Esophagus muscularis mucosa (tissue), 4 donors: ENCODE measurements around the gene CSRNP3. TPM values are rescaled to one million over a fixed set of nuclear protein-coding genes. Genes with fewer than 3 reads are reported as not detected.
"Not testable (repeated sequence)": the region's sequence is repeated elsewhere in the genome, so short reads cannot be mapped to it uniquely, and the experiment has no call there.

ENCODE experiments used
- DNase-seq: peaks from one replicate; pipeline ENCODE4 v3.0.0-alpha.2; 2017; ENCODE audit errors: extremely low spot score
- H3K27ac ChIP-seq, 4 donors: fragments of 200-600 bp; sonication (generic); replicated peaks in 1 of 4; 1 replicate in 3 of 4; 2 replicates in 1 of 4; pipeline ENCODE4 v1.5.1; 2016 to 2019; ENCODE audit warnings: mild to moderate bottlenecking in 1 of 4
- H3K27me3 ChIP-seq, 4 donors: fragments of 200-600 bp; sonication (generic); one replicate each; pipeline versions ENCODE4 v1.5.1 to v1.6.0; 2016 to 2019
- H3K36me3 ChIP-seq, 4 donors: fragments of 200-600 bp; sonication (generic); one replicate each; pipeline ENCODE4 v1.5.1; 2016 to 2019
- H3K4me1 ChIP-seq, 4 donors: fragments of 200-600 bp; sonication (generic); one replicate each; pipeline ENCODE4 v1.5.1; 2016 to 2019
- H3K4me3 ChIP-seq, 4 donors: fragments of 200-600 bp; sonication (generic); 1 replicate in 2 of 4; 2 replicates in 2 of 4; pipeline ENCODE4 v1.5.1; 2016 to 2019; ENCODE audit warnings: mild to moderate bottlenecking in 4 of 4, moderate library complexity in 1 of 4
- H3K9me3 ChIP-seq, 4 donors: fragments of 200-600 bp; sonication (generic); 1 replicate in 3 of 4; 2 replicates in 1 of 4; pipeline ENCODE4 v1.5.1; 2016 to 2019
- EP300 ChIP-seq: sonication (generic); formaldehyde crosslinking; IDR thresholded peaks from one replicate; pipeline ENCODE4 v1.6.1; 2017; ENCODE audit warnings: antibody characterized with exemption
- POLR2A ChIP-seq: fragments of 450-650 bp; IDR thresholded peaks from one replicate; pipeline ENCODE4 v1.6.1; 2017; ENCODE audit warnings: antibody characterized with exemption, moderate library complexity, mild to moderate bottlenecking, low read depth
- POLR2AphosphoS5 ChIP-seq, 2 donors: sonication (generic); formaldehyde crosslinking; IDR thresholded peaks; one replicate each; pipeline ENCODE4 v1.6.1; 2017; ENCODE audit warnings: antibody characterized with exemption in 2 of 2
- WGBS: methylation state at CpG from one replicate; pipeline ENCODE4 v1.1.5; 2018; 5-methylcytosine and 5-hydroxymethylcytosine counted together
- intact Hi-C: fragments of 100-400 bp; cut with DNase I; formaldehyde crosslinking; loops from one replicate; pipeline ENCODE4 v1.15.1; 2023
- total RNA-seq, 4 donors: library from RNA; depleted of rRNA; stranded (reverse); fragments of >200 nt; gene quantifications; one replicate each; pipeline versions ENCODE4 v1.1.0 to v1.2.1, GENCODE V29; 2016
- TF ChIP-seq, protein P1 (sequence below), 3 experiments: fragments of 200-600 bp in 2 of 3; fragments of 450-650 bp in 1 of 3; sonication (generic) in 2 of 3; IDR thresholded peaks; one replicate each; pipeline ENCODE4 v1.5.1; 2017 to 2019; ENCODE audit warnings: antibody characterized with exemption in 3 of 3, mild to moderate bottlenecking in 2 of 3, moderate library complexity in 1 of 3

Gene CSRNP3
- total RNA-seq, 4 donors from 2014 or later: 1.8 to 4.4 (median 2.4) TPM

DNA sequence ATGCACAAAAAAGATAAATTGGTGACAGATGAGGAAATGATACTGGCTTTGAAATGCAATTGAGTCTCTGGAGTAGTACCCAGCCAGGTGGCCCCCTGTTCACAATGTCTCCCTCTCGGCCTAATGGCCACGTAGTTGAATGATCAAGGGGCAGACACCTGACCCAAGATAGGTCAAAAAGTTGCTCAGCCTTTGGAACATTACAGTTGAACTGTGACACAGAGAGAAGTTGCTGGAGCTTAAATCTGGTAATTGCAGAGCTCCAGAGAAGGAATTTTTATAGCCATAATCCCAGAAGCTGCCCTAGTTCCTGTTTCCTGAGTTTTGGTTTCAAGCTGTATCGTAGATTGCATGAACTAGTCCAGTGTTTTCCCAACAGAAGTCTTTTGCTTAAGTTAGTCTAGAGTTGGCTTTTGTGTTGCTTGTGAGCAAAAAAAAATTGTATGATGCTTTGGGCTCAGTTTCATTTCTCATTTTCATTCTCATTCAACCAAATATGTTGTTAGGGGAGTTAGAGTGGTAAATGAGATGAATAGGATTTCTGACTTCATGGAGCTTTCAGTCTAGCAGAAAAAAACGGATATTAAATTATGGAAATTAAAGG is 117.9 kb downstream of the CSRNP3 start:
- DNase-seq: no peak
- 87% methylated on average over 4 of the region's 4 CpGs for WGBS
- Histone ChIP-seq H3K4me3 (no peak overlapping the region), H3K27ac (no peak overlapping the region), H3K36me3 (no peaks in the 10 kb centered on the region), H3K27me3 (no peaks in the 10 kb centered on the region), H3K4me1 (peaks cover 0 to 15% (median 9%) of the 10 kb centered on the region in 4 donors), H3K9me3 (no peaks in the 10 kb centered on the region)
- intact Hi-C loops: no loop called here
- TF ChIP-seq POLR2AphosphoS5 (IDR thresholded peaks at IDR 0.05) (no peak), POLR2A (no peak), EP300 (no peak)
- TF ChIP-seq, protein P1, sequence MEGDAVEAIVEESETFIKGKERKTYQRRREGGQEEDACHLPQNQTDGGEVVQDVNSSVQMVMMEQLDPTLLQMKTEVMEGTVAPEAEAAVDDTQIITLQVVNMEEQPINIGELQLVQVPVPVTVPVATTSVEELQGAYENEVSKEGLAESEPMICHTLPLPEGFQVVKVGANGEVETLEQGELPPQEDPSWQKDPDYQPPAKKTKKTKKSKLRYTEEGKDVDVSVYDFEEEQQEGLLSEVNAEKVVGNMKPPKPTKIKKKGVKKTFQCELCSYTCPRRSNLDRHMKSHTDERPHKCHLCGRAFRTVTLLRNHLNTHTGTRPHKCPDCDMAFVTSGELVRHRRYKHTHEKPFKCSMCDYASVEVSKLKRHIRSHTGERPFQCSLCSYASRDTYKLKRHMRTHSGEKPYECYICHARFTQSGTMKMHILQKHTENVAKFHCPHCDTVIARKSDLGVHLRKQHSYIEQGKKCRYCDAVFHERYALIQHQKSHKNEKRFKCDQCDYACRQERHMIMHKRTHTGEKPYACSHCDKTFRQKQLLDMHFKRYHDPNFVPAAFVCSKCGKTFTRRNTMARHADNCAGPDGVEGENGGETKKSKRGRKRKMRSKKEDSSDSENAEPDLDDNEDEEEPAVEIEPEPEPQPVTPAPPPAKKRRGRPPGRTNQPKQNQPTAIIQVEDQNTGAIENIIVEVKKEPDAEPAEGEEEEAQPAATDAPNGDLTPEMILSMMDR (IDR thresholded peaks at IDR 0.05): no peak

GRCh38 chr2:165590999-165591398 is 121.5 kb downstream of the CSRNP3 start:
- H3K36me3 ChIP-seq, DNase-seq, H3K4me1 ChIP-seq, intact Hi-C loops, H3K9me3 ChIP-seq, H3K4me3 ChIP-seq, H3K27ac ChIP-seq, H3K27me3 ChIP-seq: not testable (repeated sequence)

DNA sequence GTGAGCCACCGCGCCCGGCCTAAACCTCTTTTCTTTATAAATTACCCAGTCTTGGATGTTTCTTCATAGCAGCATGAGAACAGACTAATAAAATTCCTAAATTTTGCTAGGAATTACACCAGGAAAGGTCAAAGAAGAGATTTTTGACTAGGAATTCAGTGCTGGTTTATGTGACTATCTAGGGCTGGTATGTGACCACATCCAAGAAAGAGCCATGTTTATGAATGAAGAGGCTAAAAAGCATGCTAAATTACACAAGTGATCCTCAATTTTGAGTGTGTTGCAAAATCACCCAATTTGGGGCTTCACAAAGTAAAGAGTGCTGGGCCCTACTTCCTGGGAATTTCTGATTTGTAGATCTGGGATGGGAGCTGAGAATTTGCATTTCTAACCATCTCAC is 123.6 kb downstream of the CSRNP3 start:
- TF ChIP-seq, protein P1 (IDR thresholded peaks at IDR 0.05): no peak
- no peak for TF ChIP-seq POLR2A
- no peak for TF ChIP-seq POLR2AphosphoS5 (IDR thresholded peaks at IDR 0.05)
- no peak for TF ChIP-seq EP300
- H3K36me3 ChIP-seq: peaks cover 0 to 8% (median 4%) of the 10 kb centered on the region in 4 donors
- H3K27ac ChIP-seq: no peak overlapping the region
- H3K9me3 ChIP-seq: no peaks in the 10 kb centered on the region
- intact Hi-C loops: no loop called here
- no peak for DNase-seq
- H3K27me3 ChIP-seq: no peaks in the 10 kb centered on the region
- no peaks in the 10 kb centered on the region for H3K4me1 ChIP-seq
- H3K4me3 ChIP-seq: no peak overlapping the region
- WGBS: 100% methylated on average over 3 of the region's 3 CpGs

DNA sequence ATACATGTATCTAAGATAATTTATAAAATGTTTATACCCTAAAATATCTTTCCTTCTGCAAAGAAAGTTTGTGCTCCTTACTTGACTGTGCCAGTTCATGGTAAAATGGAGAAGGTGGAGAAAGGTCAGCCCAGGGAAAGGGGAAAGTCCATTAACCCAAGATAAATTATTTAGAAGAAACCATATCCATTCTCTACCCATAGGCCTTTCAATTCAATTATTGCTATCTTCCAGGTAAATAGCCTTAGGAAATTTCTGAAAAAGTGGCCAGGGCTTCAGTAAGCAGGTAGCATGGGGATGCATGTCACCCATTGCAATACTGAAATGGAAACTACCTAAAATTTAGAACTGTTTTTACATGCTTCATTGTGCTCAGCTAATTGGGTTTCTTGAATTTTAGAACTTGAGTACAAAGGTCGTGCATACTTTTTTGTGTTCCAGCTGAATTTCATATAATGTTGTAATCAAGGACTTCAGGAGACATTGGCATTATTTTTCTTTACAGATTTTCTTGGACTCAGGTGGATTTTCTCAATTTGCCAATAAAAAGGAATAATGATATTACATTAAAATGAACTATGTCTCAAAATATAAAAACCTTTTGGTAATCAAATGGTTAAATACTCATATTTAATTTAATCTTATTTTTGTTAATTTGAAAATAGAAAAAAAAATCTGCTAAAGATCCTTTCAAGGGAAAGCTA is 124.9 kb downstream of the CSRNP3 start:
- WGBS: 100% methylated on average over 1 of the region's 1 CpG
- H3K27me3 ChIP-seq: no peaks in the 10 kb centered on the region
- no peak overlapping the region for H3K27ac ChIP-seq
- H3K9me3 ChIP-seq: no peaks in the 10 kb centered on the region
- intact Hi-C loops: no loop called here
- no peaks in the 10 kb centered on the region for H3K4me1 ChIP-seq
- no peak for DNase-seq
- H3K36me3 ChIP-seq: peaks cover 0 to 8% (median 4%) of the 10 kb centered on the region in 4 donors
- TF ChIP-seq, protein P1 (IDR thresholded peaks at IDR 0.05): no peak
- TF ChIP-seq POLR2A: no peak
- no peak for TF ChIP-seq POLR2AphosphoS5 (IDR thresholded peaks at IDR 0.05)
- no peak for TF ChIP-seq EP300
- no peak overlapping the region for H3K4me3 ChIP-seq

DNA sequence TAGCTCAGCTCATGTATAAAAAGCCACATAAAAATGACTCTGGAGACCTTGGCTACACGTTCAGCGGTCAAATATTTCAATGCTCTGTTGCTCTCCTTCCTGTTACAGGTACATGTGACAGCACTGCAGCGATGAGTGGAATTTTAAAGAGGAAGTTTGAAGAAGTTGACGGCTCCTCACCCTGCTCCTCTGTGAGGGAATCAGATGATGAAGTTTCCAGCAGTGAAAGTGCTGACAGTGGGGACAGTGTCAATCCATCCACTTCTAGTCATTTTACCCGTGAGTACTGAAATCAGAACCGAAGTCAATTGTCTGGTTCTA is 125.4 kb downstream of the CSRNP3 start:
- Histone ChIP-seq H3K9me3 (no peaks in the 10 kb centered on the region), H3K27me3 (no peaks in the 10 kb centered on the region), H3K27ac (no peak overlapping the region), H3K4me1 (no peaks in the 10 kb centered on the region), H3K36me3 (peaks cover 0 to 8% (median 4%) of the 10 kb centered on the region in 4 donors), H3K4me3 (no peak overlapping the region)
- WGBS: 76% methylated on average over 6 of the region's 6 CpGs
- intact Hi-C loops: no loop called here
- DNase-seq: no peak
- no peak for TF ChIP-seq POLR2A
- no peak for TF ChIP-seq POLR2AphosphoS5 (IDR thresholded peaks at IDR 0.05)
- TF ChIP-seq, protein P1 (IDR thresholded peaks at IDR 0.05): no peak
- TF ChIP-seq EP300: no peak
